Measurements from ENCODE around the gene CX3CL1. TPM values are rescaled to one million over a fixed set of nuclear protein-coding genes. Genes with fewer than 3 reads are reported as not detected.
A peak's percentile ranks its signal among the peaks of the same experiment; 100 is the strongest.
"Not testable (repeated sequence)": the region's sequence is repeated elsewhere in the genome, so short reads cannot be mapped to it uniquely, and the experiment has no call there.

CX3CL1 gene
- total and polyA plus RNA-seq, 2 of the 4 experiments (the other 2 are of a cell fraction), result 0.18 to 0.77 TPM

DNA sequence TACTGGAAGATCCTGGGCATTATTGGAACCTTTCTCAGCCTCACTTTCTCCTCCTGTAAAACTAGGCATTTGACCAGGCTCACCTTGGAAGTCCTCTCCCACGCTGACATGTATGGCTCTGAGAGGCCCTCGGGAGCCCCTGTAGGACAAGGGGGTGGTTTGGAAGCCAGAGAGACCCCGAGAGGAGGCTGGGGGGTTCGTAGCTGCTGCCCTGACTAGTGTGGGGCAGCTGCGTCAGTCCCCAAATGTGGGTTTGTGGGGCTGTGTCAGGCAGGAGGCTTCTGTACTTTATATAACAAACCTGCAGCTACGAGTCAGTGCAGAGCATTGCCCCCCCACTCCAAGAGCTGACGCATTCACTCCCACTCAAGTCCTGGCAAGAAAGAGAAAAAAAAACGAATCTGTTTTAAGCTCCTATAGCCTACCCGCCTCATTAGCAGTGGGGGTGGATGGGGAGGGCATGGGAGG is 1.8 kb downstream of the CX3CL1 start:
- H2BK15ac ChIP-seq (ENCODE audit: low read depth, low read length), result no peak overlapping the region
- no CpG with 5 or more reads among the region's 9 CpGs for WGBS, 2 experiments (ENCODE audit: extremely low coverage in 2 of 2, insufficient read length in 1 of 2)
- peak overlapping the region; percentile 17 for H2AFZ ChIP-seq (replicated peaks; ENCODE audit: low read length, poor library complexity)
- H3K27me3 ChIP-seq (ENCODE audit: control insufficient read depth, insufficient read depth, low read length), result peaks cover 46% of the 10 kb centered on the region
- no peak overlapping the region for H2BK5ac ChIP-seq (ENCODE audit: low read depth, low read length, poor library complexity, severe bottlenecking)
- no peak overlapping the region for H4K8ac ChIP-seq (ENCODE audit: low read depth in 2 of 2, low read length in 2 of 2)
- H3K4me2 ChIP-seq (ENCODE audit: low read depth, low read length), result no peak overlapping the region
- no peak overlapping the region for H2BK120ac ChIP-seq (ENCODE audit: low read depth, low read length)
- no peak overlapping the region for H3K27ac ChIP-seq (ENCODE audit: insufficient read depth, low read length)
- H3K56ac ChIP-seq (ENCODE audit: extremely low read depth, insufficient read depth, low read length), result no peak overlapping the region
- no peak for ATAC-seq (ENCODE audit: low read depth)
- H3K4me1 ChIP-seq (ENCODE audit: control insufficient read depth, insufficient read depth, low read length), result peaks cover 9% of the 10 kb centered on the region; the same call in 1 of the 2 replicates
- H3K36me3 ChIP-seq (ENCODE audit: control insufficient read depth, insufficient read depth, low read length), result no peaks in the 10 kb centered on the region
- H3K9me3 ChIP-seq (ENCODE audit: control insufficient read depth, insufficient read depth, low read length), result no peaks in the 10 kb centered on the region
- no TSS peak for BruUV-seq (replicated peaks)
- H3K9ac ChIP-seq (ENCODE audit: low read depth, low read length), result no peak overlapping the region
- H3K18ac ChIP-seq (ENCODE audit: low read depth, low read length), result no peak overlapping the region
- no peak overlapping the region for H4K91ac ChIP-seq (ENCODE audit: insufficient read depth, low read depth, low read length)
- in situ Hi-C loops (cut with MboI; ENCODE audit: low sequenced_read_pairs), result no loop called here
- peak; percentile 62 for DNase-seq
- H2AK5ac ChIP-seq (ENCODE audit: low read depth, low read length), result no peak overlapping the region
- ChIA-PET CTCF (no interaction called here), POLR2A (ENCODE audit: unreplicated experiment) (no interaction called here)
- H4K20me1 ChIP-seq (ENCODE audit: insufficient read depth, low read length), result no peaks in the 10 kb centered on the region
- intact Hi-C loops (cut with micrococcal nuclease), result loop anchor here (5.0 kb wide), 1 partner anchor 47 kb away; no protein-coding TSS in a partner anchor
- no peak overlapping the region for H2AK9ac ChIP-seq (replicated peaks; ENCODE audit: low read depth, low read length, poor library complexity)
- no peaks in the 10 kb centered on the region for H3K79me1 ChIP-seq (ENCODE audit: low read depth in 1 of 2, low read length in 2 of 2)
- no peaks in the 10 kb centered on the region for H3K9me1 ChIP-seq (ENCODE audit: insufficient read depth, low read length)
- no peak overlapping the region for H3K4ac ChIP-seq (ENCODE audit: low read depth, low read length)
- TF ChIP-seq NFE2L2 (IDR thresholded peaks at IDR 0.05; ENCODE audit: low read depth, low read length) (no peak), CHD1 (IDR thresholded peaks at IDR 0.05; ENCODE audit: low read depth, low read length) (no peak), MAZ (IDR thresholded peaks at IDR 0.05; ENCODE audit: borderline replicate concordance, low read depth, low read length) (peak; percentile 46; the same call in 1 of the 2 replicates)
- no peak overlapping the region for H4K5ac ChIP-seq (ENCODE audit: low read depth, low read length)
- no peak overlapping the region for H3K23ac ChIP-seq (ENCODE audit: low read depth, low read length)
- no peak overlapping the region for H3K4me3 ChIP-seq (ENCODE audit: insufficient read depth, low read depth, low read length)
- dilution Hi-C loops (cut with HindIII; ENCODE audit: low sequenced_read_pairs, unreplicated experiment), result no loop called here
- no peak overlapping the region for H3K14ac ChIP-seq (replicated peaks; ENCODE audit: low read depth, low read length)
- H2BK20ac ChIP-seq (ENCODE audit: low read depth, low read length), result no peak overlapping the region

DNA sequence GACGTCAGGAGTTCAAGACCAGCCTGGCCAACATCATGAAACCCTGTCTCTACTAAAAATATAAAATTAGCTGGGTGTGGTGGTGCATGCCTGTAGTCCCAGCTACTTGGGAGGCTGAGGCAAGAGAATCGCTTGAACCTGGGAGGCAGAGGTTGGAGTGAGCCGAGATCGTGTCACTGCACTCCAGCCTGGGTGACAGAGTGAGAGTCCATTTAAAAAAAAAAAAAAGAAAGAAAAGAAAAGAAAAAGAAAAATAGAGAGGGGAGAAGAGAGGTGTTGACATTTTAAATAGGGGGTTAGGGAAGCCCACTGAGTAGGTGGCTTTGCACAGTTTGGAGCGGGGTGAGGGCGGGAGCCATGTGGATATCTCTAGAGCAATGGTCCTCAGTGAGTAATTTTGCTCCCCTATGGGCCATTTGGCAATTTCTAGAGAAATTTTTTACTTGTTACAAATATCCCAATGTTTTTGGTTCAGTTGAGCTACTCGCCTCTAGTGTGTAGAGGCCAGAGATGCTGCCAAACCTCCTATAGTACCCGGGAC is 2.7 kb downstream of the CX3CL1 start:
- H3K14ac ChIP-seq (replicated peaks; ENCODE audit: low read depth, low read length); H3K79me1 ChIP-seq (ENCODE audit: low read depth in 1 of 2, low read length in 2 of 2); H3K9ac ChIP-seq (ENCODE audit: low read depth, low read length); H2BK20ac ChIP-seq (ENCODE audit: low read depth, low read length); H2BK15ac ChIP-seq (ENCODE audit: low read depth, low read length); H3K4me2 ChIP-seq (ENCODE audit: low read depth, low read length); H3K4me3 ChIP-seq (ENCODE audit: insufficient read depth, low read depth, low read length); H3K18ac ChIP-seq (ENCODE audit: low read depth, low read length); BruUV-seq (replicated peaks); H2BK5ac ChIP-seq (ENCODE audit: low read depth, low read length, poor library complexity, severe bottlenecking); H4K91ac ChIP-seq (ENCODE audit: insufficient read depth, low read depth, low read length); H2AK9ac ChIP-seq (replicated peaks; ENCODE audit: low read depth, low read length, poor library complexity); H3K9me3 ChIP-seq (ENCODE audit: control insufficient read depth, insufficient read depth, low read length); H3K4me1 ChIP-seq (ENCODE audit: control insufficient read depth, insufficient read depth, low read length); H3K9me1 ChIP-seq (ENCODE audit: insufficient read depth, low read length); H2AFZ ChIP-seq (replicated peaks; ENCODE audit: low read length, poor library complexity); H4K8ac ChIP-seq (ENCODE audit: low read depth in 2 of 2, low read length in 2 of 2); H3K36me3 ChIP-seq (ENCODE audit: control insufficient read depth, insufficient read depth, low read length); H3K56ac ChIP-seq (ENCODE audit: extremely low read depth, insufficient read depth, low read length); ATAC-seq (ENCODE audit: low read depth); H4K20me1 ChIP-seq (ENCODE audit: insufficient read depth, low read length); H2AK5ac ChIP-seq (ENCODE audit: low read depth, low read length); CTCF ChIA-PET; DNase-seq; dilution Hi-C loops (cut with HindIII; ENCODE audit: low sequenced_read_pairs, unreplicated experiment); in situ Hi-C loops (cut with MboI; ENCODE audit: low sequenced_read_pairs); H3K27ac ChIP-seq (ENCODE audit: insufficient read depth, low read length); H3K4ac ChIP-seq (ENCODE audit: low read depth, low read length); H2BK120ac ChIP-seq (ENCODE audit: low read depth, low read length); H3K23ac ChIP-seq (ENCODE audit: low read depth, low read length); H4K5ac ChIP-seq (ENCODE audit: low read depth, low read length); POLR2A ChIA-PET (ENCODE audit: unreplicated experiment): not testable (repeated sequence)
- intact Hi-C loops (cut with micrococcal nuclease), result loop anchor here (5.0 kb wide), 1 partner anchor 48 kb away; no protein-coding TSS in a partner anchor
- H3K27me3 ChIP-seq (ENCODE audit: control insufficient read depth, insufficient read depth, low read length), result peaks cover 38% of the 10 kb centered on the region
- no CpG with 5 or more reads among the region's 8 CpGs for WGBS, 2 experiments (ENCODE audit: extremely low coverage in 2 of 2, insufficient read length in 1 of 2)
